Common myeloid progenitor, CD34-positive (primary cell): Measurements from ENCODE around the gene GRB2.

ENCODE experiments used
- CTCF ChIA-PET: fragments of 350-600 bp; sonication (Branson Sonifier 250); formaldehyde crosslinking; loops from one replicate; lab custom pipeline; 2021; ENCODE audit warnings: antibody characterized with exemption; lab: Charles Lee
- POLR2A ChIA-PET: fragments of 350-600 bp; sonication (Branson Sonifier 250); formaldehyde crosslinking; loops from one replicate; lab custom pipeline; 2021; ENCODE audit warnings: antibody characterized with exemption; lab: Charles Lee
- DNase-seq, 3 donors: peaks; one replicate each; pipeline versions ENCODE4 v3.0.0 to v3.0.0-alpha.2; 2013
- H3K27ac ChIP-seq, 2 experiments: 1 replicate in 1 of 2; 2 replicates in 1 of 2; pipeline ENCODE4 v1.7.0; 2013; ENCODE audit warnings: inconsistent platforms in 2 of 2, low read length in 2 of 2, mild to moderate bottlenecking in 2 of 2, low read depth in 1 of 2, moderate library complexity in 1 of 2; ENCODE audit not compliant: severe bottlenecking in 2 of 2, insufficient read depth in 1 of 2, poor library complexity in 1 of 2
- H3K27me3 ChIP-seq, 5 experiments: replicated peaks in 2 of 5; 1 replicate in 3 of 5; 2 replicates in 2 of 5; pipeline versions ENCODE4 v1.6.1 to v1.7.0; 2013; ENCODE audit warnings: low read length in 4 of 5, mild to moderate bottlenecking in 2 of 5, moderate library complexity in 2 of 5, inconsistent platforms in 1 of 5; ENCODE audit not compliant: insufficient read depth in 5 of 5, control insufficient read depth in 4 of 5
- H3K36me3 ChIP-seq, 4 experiments: 1 replicate in 2 of 4; 2 replicates in 2 of 4; pipeline versions ENCODE4 v1.6.1 to v1.7.0; 2013; ENCODE audit warnings: low read length in 3 of 4, control low read depth in 1 of 4, mild to moderate bottlenecking in 1 of 4; ENCODE audit not compliant: control insufficient read depth in 4 of 4, insufficient read depth in 4 of 4
- H3K4me1 ChIP-seq, 4 experiments: 1 replicate in 3 of 4; 2 replicates in 1 of 4; pipeline versions ENCODE4 v1.6.1 to v1.7.1; 2013; ENCODE audit warnings: low read length in 3 of 4, mild to moderate bottlenecking in 3 of 4, control low read depth in 1 of 4, inconsistent platforms in 1 of 4, moderate library complexity in 1 of 4; ENCODE audit not compliant: control insufficient read depth in 4 of 4, insufficient read depth in 4 of 4; ENCODE audit errors: control extremely low read depth in 1 of 4
- H3K4me3 ChIP-seq, 7 experiments: 1 replicate in 4 of 7; 2 replicates in 3 of 7; pipeline versions ENCODE4 v1.5.1 to v1.7.0; 2013; ENCODE audit warnings: mild to moderate bottlenecking in 7 of 7, low read length in 6 of 7, moderate library complexity in 6 of 7, inconsistent platforms in 2 of 7, low read depth in 2 of 7, control low read depth in 1 of 7; ENCODE audit not compliant: insufficient read depth in 4 of 7, control insufficient read depth in 1 of 7; ENCODE audit errors: extremely low read depth in 1 of 7
- H3K9me3 ChIP-seq, 5 experiments: 1 replicate in 4 of 5; 2 replicates in 1 of 5; pipeline versions ENCODE4 v1.6.1 to v1.7.1; 2013; ENCODE audit warnings: low read length in 4 of 5, mild to moderate bottlenecking in 2 of 5, inconsistent platforms in 1 of 5, low read depth in 1 of 5, moderate library complexity in 1 of 5; ENCODE audit not compliant: control insufficient read depth in 4 of 5, insufficient read depth in 2 of 5; ENCODE audit errors: control extremely low read depth in 1 of 5
- WGBS: methylation state at CpG from one replicate; pipeline ENCODE4 v1.1.5; 2013; ENCODE audit not compliant: insufficient coverage; 5-methylcytosine and 5-hydroxymethylcytosine counted together

The GRB2 gene

DNA sequence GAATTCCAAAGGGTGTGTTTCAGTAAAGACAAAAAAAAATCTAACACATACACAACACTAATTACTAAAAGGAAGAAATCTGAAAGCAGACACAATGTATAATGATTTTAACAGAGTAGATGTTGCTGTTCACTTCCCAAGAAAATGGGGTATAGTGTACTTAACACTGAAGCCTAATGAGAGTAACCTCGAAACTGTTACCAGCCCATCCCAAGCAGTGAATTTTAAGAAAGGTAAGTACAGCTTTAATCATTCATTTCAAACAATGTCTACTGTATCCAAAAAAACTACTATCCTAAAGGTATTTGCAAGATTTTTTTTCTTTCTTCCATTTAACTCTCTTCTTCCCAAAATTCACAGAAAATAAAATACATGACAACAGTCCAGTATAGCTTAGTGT lies 8.3 kb downstream of the GRB2 start:
- CTCF ChIA-PET = interaction anchor here (1.0 to 3.7 kb wide), 7 partner anchors 8 to 127 kb away, joined by 3 to 20 read pairs (median 4); partner anchors contain the start of genes GRB2 and MIF4GD
- WGBS = 100% methylated on average over 1 of the region's 1 CpG

DNA sequence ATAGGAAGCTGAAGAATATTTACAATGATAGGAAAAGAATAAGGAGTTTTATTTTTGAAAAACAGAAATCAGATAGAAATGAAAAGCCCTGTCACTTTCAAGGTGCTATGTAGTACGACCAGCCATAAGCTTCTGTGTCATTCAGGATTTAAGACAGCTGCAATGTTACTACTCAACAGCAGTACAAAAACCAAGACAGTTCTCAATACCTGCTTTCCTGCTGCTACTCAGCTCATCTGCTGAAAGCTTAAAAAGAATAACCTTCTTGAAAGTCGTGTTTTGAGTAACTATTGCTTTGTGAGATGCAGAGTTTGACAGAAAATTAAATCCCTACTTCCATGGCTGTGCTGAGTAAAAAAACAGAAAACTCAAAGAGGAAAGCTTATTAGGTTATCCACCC lies 8.7 kb downstream of the GRB2 start:
- ChIA-PET POLR2A (interaction anchor here (0.5 kb wide), 1 partner anchor 53 kb away, joined by 9 read pairs; no protein-coding TSS in a partner anchor), CTCF (interaction anchor here (1.0 to 3.7 kb wide), 9 partner anchors 9 to 126 kb away, joined by 3 to 20 read pairs (median 4); partner anchors contain the start of genes GRB2 and MIF4GD)
- no peak for DNase-seq
- Histone ChIP-seq H3K4me1 (peaks cover 18 to 49% (median 25%) of the 10 kb centered on the region in 4 experiments), H3K9me3 (no peaks in the 10 kb centered on the region), H3K36me3 (peaks cover 5 to 17% (median 10%) of the 10 kb centered on the region in 4 experiments), H3K4me3 (no peak overlapping the region), H3K27me3 (no peaks in the 10 kb centered on the region), H3K27ac (peak overlapping the region in 1 of 2 experiments; percentile 59)
- WGBS = 83% methylated on average over 1 of the region's 2 CpGs

More for the DNA sequence above, 8.3 kb downstream of the GRB2 start:
- POLR2A ChIA-PET = interaction anchor here (0.5 kb wide), 1 partner anchor 53 kb away, joined by 9 read pairs; no protein-coding TSS in a partner anchor
- Histone ChIP-seq H3K4me1 (peaks cover 22 to 53% (median 29%) of the 10 kb centered on the region in 4 experiments), H3K27me3 (no peaks in the 10 kb centered on the region), H3K27ac (peak overlapping the region in 1 of 2 experiments; percentile 45), H3K36me3 (peaks cover under 1 to 15% (median 7%) of the 10 kb centered on the region in 4 experiments), H3K9me3 (no peaks in the 10 kb centered on the region), H3K4me3 (no peak overlapping the region)
- no peak for DNase-seq

DNA sequence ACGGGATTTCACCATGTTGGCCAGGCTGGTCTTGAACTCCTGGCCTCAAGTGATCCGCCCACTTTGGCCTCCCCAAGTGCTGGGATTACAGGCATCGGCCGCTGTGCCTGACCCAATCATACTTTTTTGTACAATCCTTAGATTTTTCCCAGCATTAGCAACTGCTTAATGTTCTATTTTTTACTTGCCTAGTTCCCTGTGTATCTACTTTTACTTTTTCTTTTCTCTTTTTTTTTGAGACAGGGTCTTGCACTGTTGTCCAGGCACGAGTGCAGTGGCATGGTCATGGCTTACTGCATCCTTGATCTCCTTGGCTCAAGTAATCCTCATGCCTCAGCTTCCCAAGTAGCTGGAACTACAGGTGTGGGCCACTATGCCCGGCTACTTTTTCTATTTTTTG lies 9.5 kb downstream of the GRB2 start:
- 90% methylated on average over 6 of the region's 6 CpGs for WGBS
- CTCF ChIA-PET = interaction anchor here (1.0 to 3.7 kb wide), 4 partner anchors 16 to 99 kb away, joined by 4 to 20 read pairs (median 9); no protein-coding TSS in a partner anchor

DNA sequence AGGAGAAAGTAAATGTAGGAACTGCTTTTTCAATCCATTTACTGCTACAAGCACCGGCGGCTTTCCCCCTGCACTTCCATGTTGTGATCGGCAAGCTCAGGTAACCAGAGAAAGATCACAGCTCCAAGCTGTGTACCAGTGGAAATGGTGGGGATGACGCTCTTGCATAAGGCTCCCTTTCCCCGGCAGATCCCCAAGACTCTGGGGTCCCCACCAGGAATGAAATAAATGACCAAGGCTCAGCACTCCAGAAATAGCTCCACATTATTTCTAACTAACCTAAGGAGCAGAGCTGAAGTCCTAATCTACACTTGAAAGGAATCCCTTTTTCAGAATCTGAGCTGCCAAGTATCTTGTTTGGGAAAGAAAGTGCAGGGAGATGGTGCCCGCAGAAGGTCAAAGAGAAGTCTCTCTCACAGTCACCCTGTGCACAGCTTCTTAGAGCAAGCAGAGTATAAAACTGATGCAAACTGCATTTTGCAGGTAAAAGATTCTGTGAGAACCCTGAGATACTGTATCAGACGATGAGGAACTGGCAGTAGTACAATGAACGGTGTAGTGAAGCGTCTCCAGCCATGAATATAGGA lies 11.1 kb downstream of the GRB2 start:
- 66% methylated on average over 3 of the region's 9 CpGs for WGBS
- CTCF ChIA-PET = interaction anchor here (0.8 to 2.6 kb wide), 13 partner anchors 9 to 134 kb away, joined by 3 to 10 read pairs (median 4); partner anchors contain the start of genes GGA3 and GRB2

More for the DNA sequence above, 9.5 kb downstream of the GRB2 start:
- POLR2A ChIA-PET = no interaction called here
- Histone ChIP-seq H3K4me1 (peaks cover 17 to 44% (median 22%) of the 10 kb centered on the region in 4 experiments), H3K9me3 (no peaks in the 10 kb centered on the region), H3K4me3 (no peak overlapping the region), H3K27me3 (no peaks in the 10 kb centered on the region), H3K36me3 (peaks cover 6 to 17% (median 11%) of the 10 kb centered on the region in 4 experiments), H3K27ac (peak overlapping the region in 1 of 2 experiments; percentile 59)
- DNase-seq = no peak

DNA sequence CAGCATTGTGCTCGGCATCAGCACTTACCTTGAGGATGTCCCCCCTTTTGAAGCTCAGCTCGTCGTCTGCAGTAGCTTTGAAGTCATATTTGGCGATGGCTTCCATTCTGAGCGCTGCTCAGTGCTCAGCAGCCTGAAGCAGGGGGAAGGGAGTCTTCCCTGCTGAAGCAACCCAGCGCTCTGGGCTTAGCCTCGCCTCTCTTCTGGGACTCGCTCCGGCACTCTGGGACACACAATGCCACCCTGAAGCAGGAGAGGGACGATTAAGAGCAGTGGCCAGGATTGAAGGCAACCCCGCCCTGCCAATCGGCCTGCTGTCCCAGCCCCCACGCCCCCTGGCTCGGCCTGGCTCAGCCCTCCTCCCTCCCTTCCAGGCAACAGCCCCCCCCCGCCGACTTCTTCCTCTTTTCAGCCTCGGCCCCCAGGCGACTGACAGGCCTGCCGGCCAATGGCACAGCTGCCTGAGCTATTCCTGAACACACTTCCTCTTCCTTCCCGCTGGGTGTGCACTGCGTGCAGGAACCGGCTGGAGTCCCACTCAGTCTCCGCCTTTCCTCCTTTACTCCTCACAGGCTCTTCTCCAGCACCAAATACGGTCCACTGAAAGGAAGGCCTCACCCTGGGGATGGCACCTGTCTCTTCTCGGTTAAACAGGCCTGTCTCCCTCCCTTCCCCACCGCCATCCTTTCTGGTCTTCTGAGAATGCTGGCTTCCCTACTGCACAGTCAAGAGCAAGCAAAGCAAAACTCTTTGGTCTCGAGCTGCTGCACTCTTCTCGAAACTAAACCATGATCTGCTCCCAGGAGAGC lies 11.8 kb downstream of the GRB2 start:
- WGBS = 5% methylated on average over 27 of the region's 28 CpGs
- ChIA-PET CTCF (interaction anchor here (0.8 to 3.9 kb wide), 18 partner anchors 8 to 103 kb away, joined by 3 to 10 read pairs (median 6); partner anchors contain the start of gene GRB2), POLR2A (interaction anchor here (0.6 to 1.1 kb wide), 7 partner anchors 10 to 68 kb away, joined by 3 to 8 read pairs (median 4); partner anchors contain the start of gene GRB2)
- H3K27me3 ChIP-seq = no peaks in the 10 kb centered on the region
- peaks cover 17 to 40% (median 22%) of the 10 kb centered on the region in 4 experiments for H3K4me1 ChIP-seq
- peak; percentile 96 to 98 (median 98) for DNase-seq
- H3K9me3 ChIP-seq = no peaks in the 10 kb centered on the region
- H3K36me3 ChIP-seq = peaks cover 6 to 30% (median 13%) of the 10 kb centered on the region in 4 experiments
- H3K4me3 ChIP-seq = peak overlapping the region; percentile 39 to 87 (median 77)
- peak overlapping the region; percentile 55 to 80 for H3K27ac ChIP-seq

More for the DNA sequence above, 11.1 kb downstream of the GRB2 start:
- no peaks in the 10 kb centered on the region for H3K27me3 ChIP-seq
- no peaks in the 10 kb centered on the region for H3K9me3 ChIP-seq
- H3K4me1 ChIP-seq = peaks cover 17 to 44% (median 22%) of the 10 kb centered on the region in 4 experiments
- peak overlapping the region; percentile 39 to 87 (median 77) for H3K4me3 ChIP-seq
- H3K36me3 ChIP-seq = peaks cover 6 to 26% (median 10%) of the 10 kb centered on the region in 4 experiments
- POLR2A ChIA-PET = interaction anchor here (0.6 to 1.1 kb wide), 6 partner anchors 10 to 69 kb away, joined by 3 to 8 read pairs (median 4); partner anchors contain the start of gene GRB2
- peak overlapping the region; percentile 55 to 80 for H3K27ac ChIP-seq
- no peak for DNase-seq

DNA sequence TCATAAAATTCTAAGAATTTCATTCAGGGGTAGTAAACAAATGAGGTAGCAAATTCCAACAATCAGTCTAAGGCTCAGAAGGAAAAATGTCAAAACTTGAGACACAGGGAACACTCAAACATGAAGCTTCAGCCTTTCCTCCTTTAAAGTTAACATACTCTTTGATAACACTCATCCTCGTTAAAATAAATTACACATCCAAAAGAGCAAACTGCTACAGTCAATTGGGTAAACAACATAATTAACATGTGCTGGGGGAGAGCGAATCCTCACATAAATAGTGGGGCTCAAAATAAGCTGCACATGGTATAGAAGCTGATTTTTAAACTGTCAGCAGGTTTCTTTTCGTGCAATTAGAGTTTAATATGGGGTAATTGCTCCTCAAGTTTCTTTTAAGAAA lies 12.9 kb downstream of the GRB2 start:
- WGBS = 90% methylated on average over 2 of the region's 3 CpGs
- no peak overlapping the region for H3K4me3 ChIP-seq

More for the DNA sequence above, 12.9 kb downstream of the GRB2 start:
- POLR2A ChIA-PET = no interaction called here
- Histone ChIP-seq H3K4me1 (peaks cover 17 to 35% (median 22%) of the 10 kb centered on the region in 4 experiments), H3K27me3 (no peaks in the 10 kb centered on the region), H3K27ac (no peak overlapping the region), H3K9me3 (no peaks in the 10 kb centered on the region), H3K36me3 (peaks cover 7 to 31% (median 13%) of the 10 kb centered on the region in 4 experiments)
- CTCF ChIA-PET = interaction anchor here (0.9 to 3.9 kb wide), 4 partner anchors 9 to 66 kb away, joined by 3 to 9 read pairs (median 6); partner anchors contain the start of gene GRB2
- no peak for DNase-seq
